H1 (cell line): ENCODE data around the gene GBGT1. TPM values are rescaled to one million over a fixed set of nuclear protein-coding genes. Genes with fewer than 3 reads are reported as not detected.

Experiments
- CTCF ChIA-PET: fragments of 300-600 bp; sonication (Branson Sonifier 250); formaldehyde crosslinking; loops from one replicate; lab custom pipeline; 2021; ENCODE audit not compliant: partially characterized antibody; lab: Charles Lee
- POLR2A ChIA-PET: fragments of 300-600 bp; sonication (Branson Sonifier 250); formaldehyde crosslinking; loops from one replicate; lab custom pipeline; 2021; ENCODE audit warnings: inconsistent platforms; ENCODE audit not compliant: partially characterized antibody; lab: Charles Lee
- DNase-seq, 2 experiments: peaks; one replicate each; pipeline versions ENCODE4 v3.0.0 to v3.0.0-alpha.2; 2010 to 2022; ENCODE audit warnings: low spot score in 2 of 2, low read depth in 1 of 2, mixed read lengths in 1 of 2
- FAIRE-seq: peaks from 2 replicates; lab custom pipeline; 2011; peaks lifted over from hg19 to GRCh38; lab: Jason Lieb, UNC
- H2AFZ ChIP-seq: 2 replicates; pipeline ENCODE4 v1.8.1; 2012; ENCODE audit warnings: low read length, inconsistent platforms
- H2AK5ac ChIP-seq: 2 replicates; pipeline ENCODE4 v1.6.1; 2013; ENCODE audit warnings: low read depth, low read length
- H2BK120ac ChIP-seq: replicated peaks from 2 replicates; pipeline ENCODE3; 2013; ENCODE audit warnings: low read depth, low read length, inconsistent platforms
- H2BK12ac ChIP-seq: 2 replicates; pipeline ENCODE4 v1.6.1; 2013; ENCODE audit warnings: low read depth, low read length
- H2BK15ac ChIP-seq: 2 replicates; pipeline ENCODE4 v1.6.1; 2013; ENCODE audit warnings: low read length
- H2BK20ac ChIP-seq: 2 replicates; pipeline ENCODE4 v1.6.1; 2013; ENCODE audit warnings: low read length
- H2BK5ac ChIP-seq: 2 replicates; pipeline ENCODE4 v1.6.1; 2013; ENCODE audit warnings: low read depth, low read length
- H3K14ac ChIP-seq: 2 replicates; pipeline ENCODE4 v1.6.1; 2013; ENCODE audit warnings: inconsistent platforms; ENCODE audit not compliant: insufficient read length
- H3K18ac ChIP-seq: 2 replicates; pipeline ENCODE4 v1.6.1; 2013; ENCODE audit warnings: low read length; ENCODE audit errors: extremely low read depth
- H3K23ac ChIP-seq: 2 replicates; pipeline ENCODE4 v1.6.1; 2013; ENCODE audit warnings: inconsistent platforms; ENCODE audit not compliant: insufficient read length
- H3K23me2 ChIP-seq: 2 replicates; pipeline ENCODE4 v1.6.1; 2013; ENCODE audit warnings: low read depth, low read length
- H3K27ac ChIP-seq: 2 replicates; pipeline ENCODE4 v1.6.1; 2011; ENCODE audit warnings: low read depth, low read length, inconsistent platforms
- H3K27me3 ChIP-seq, 4 experiments: replicated peaks in 1 of 4; 1 replicate in 1 of 4; 2 replicates in 3 of 4; pipeline versions ENCODE4 v1.6.1 to v1.8.1; 2011 to 2013; ENCODE audit warnings: low read length in 3 of 4, mild to moderate bottlenecking in 3 of 4, inconsistent platforms in 2 of 4, mixed read lengths in 2 of 4, moderate library complexity in 1 of 4; ENCODE audit not compliant: control insufficient read depth in 3 of 4, insufficient read depth in 3 of 4; ENCODE audit errors: extremely low read depth in 1 of 4
- H3K36me3 ChIP-seq, 4 experiments: 2 replicates each; pipeline versions ENCODE4 v1.6.1 to v1.8.1; 2011 to 2013; ENCODE audit warnings: mild to moderate bottlenecking in 4 of 4, low read length in 3 of 4, moderate library complexity in 2 of 4, control low read depth in 1 of 4, inconsistent platforms in 1 of 4; ENCODE audit not compliant: insufficient read depth in 4 of 4, control insufficient read depth in 2 of 4
- H3K4ac ChIP-seq: replicated peaks from 2 replicates; pipeline ENCODE3; 2013; ENCODE audit warnings: low read length, low read depth, mixed read lengths, inconsistent platforms; ENCODE audit not compliant: insufficient read length
- H3K4me1 ChIP-seq, 4 experiments: replicated peaks in 1 of 4; 1 replicate in 1 of 4; 2 replicates in 3 of 4; pipeline versions ENCODE4 v1.6.1 to v1.8.1; 2011 to 2013; ENCODE audit warnings: low read length in 3 of 4, inconsistent platforms in 2 of 4, mixed read lengths in 1 of 4; ENCODE audit not compliant: insufficient read depth in 4 of 4, control insufficient read depth in 3 of 4
- H3K4me2 ChIP-seq, 2 experiments: 2 replicates each; pipeline versions ENCODE4 v1.6.1 to v1.8.1; 2011 to 2013; ENCODE audit warnings: low read depth in 2 of 2, low read length in 2 of 2, control low read depth in 1 of 2, inconsistent platforms in 1 of 2, mild to moderate bottlenecking in 1 of 2; ENCODE audit not compliant: insufficient read depth in 1 of 2
- H3K4me3 ChIP-seq, 4 experiments: fragments of 200-600, 300-600 bp in 1 of 4; sonication (generic), shearing (Covaris generic), sonication (Bioruptor Twin) in 1 of 4; 2 replicates each; pipeline versions ENCODE4 v1.5.1 to v1.8.1; 2011 to 2016; ENCODE audit warnings: low read length in 4 of 4, low read depth in 3 of 4, control low read depth in 2 of 4, inconsistent platforms in 2 of 4, mild to moderate bottlenecking in 2 of 4, mixed read lengths in 1 of 4, moderate library complexity in 1 of 4; ENCODE audit not compliant: insufficient read depth in 2 of 4; ENCODE audit errors: extremely low read depth in 1 of 4
- H3K56ac ChIP-seq: replicated peaks from 2 replicates; pipeline ENCODE3; 2013; ENCODE audit warnings: low read depth, mild to moderate bottlenecking, mixed read lengths, low read length, inconsistent platforms; ENCODE audit not compliant: insufficient read length
- H3K79me1 ChIP-seq: 2 replicates; pipeline ENCODE4 v1.6.1; 2013; ENCODE audit warnings: low read depth, low read length, control low read depth
- H3K79me2 ChIP-seq, 2 experiments: 2 replicates each; pipeline versions ENCODE4 v1.6.1 to v1.8.1; 2012 to 2013; ENCODE audit warnings: low read length in 2 of 2, mild to moderate bottlenecking in 2 of 2, inconsistent platforms in 1 of 2; ENCODE audit not compliant: insufficient read depth in 2 of 2, control insufficient read depth in 1 of 2
- H3K9ac ChIP-seq, 4 experiments: replicated peaks in 1 of 4; 1 replicate in 1 of 4; 2 replicates in 3 of 4; pipeline versions ENCODE4 v1.6.1 to v1.8.1; 2011 to 2013; ENCODE audit warnings: low read depth in 3 of 4, low read length in 3 of 4, control low read depth in 2 of 4, mild to moderate bottlenecking in 2 of 4, moderate library complexity in 2 of 4, inconsistent platforms in 1 of 4; ENCODE audit errors: extremely low read depth in 1 of 4
- H3K9me3 ChIP-seq, 2 experiments: 2 replicates each; pipeline versions ENCODE4 v1.6.1 to v1.8.1; 2012 to 2013; ENCODE audit warnings: mild to moderate bottlenecking in 2 of 2, moderate library complexity in 2 of 2, control low read depth in 1 of 2, inconsistent platforms in 1 of 2, low read depth in 1 of 2, low read length in 1 of 2, mixed read lengths in 1 of 2; ENCODE audit not compliant: insufficient read depth in 2 of 2
- H4K20me1 ChIP-seq, 2 experiments: replicated peaks in 1 of 2; 2 replicates each; pipeline versions ENCODE3 to v1.8.1; 2011 to 2013; ENCODE audit warnings: inconsistent platforms in 2 of 2, low read length in 2 of 2, mild to moderate bottlenecking in 1 of 2; ENCODE audit not compliant: insufficient read depth in 2 of 2, control insufficient read depth in 1 of 2
- H4K5ac ChIP-seq: 2 replicates; pipeline ENCODE4 v1.6.1; 2013; ENCODE audit warnings: low read length, low read depth, mixed read lengths, inconsistent platforms; ENCODE audit not compliant: insufficient read length
- H4K8ac ChIP-seq: 2 replicates; pipeline ENCODE4 v1.8.0; 2013; ENCODE audit warnings: mild to moderate bottlenecking, moderate library complexity, low read length, inconsistent platforms; ENCODE audit not compliant: insufficient read depth; ENCODE audit errors: extremely low read depth
- H4K91ac ChIP-seq: replicated peaks from 2 replicates; pipeline ENCODE3; 2013; ENCODE audit warnings: low read length, mixed read lengths, inconsistent platforms; ENCODE audit not compliant: insufficient read length
- BRCA1 ChIP-seq: IDR thresholded peaks from 2 replicates; pipeline ENCODE4 v1.6.1; 2012; ENCODE audit warnings: low read depth, low read length, improper control_type of control experiment
- CHD1 ChIP-seq: IDR thresholded peaks from 2 replicates; pipeline ENCODE4 v1.6.1; 2012; ENCODE audit warnings: low read depth, low read length, improper control_type of control experiment
- EGR1 ChIP-seq: IDR thresholded peaks from 2 replicates; pipeline ENCODE4 v1.6.1; 2011; ENCODE audit warnings: low read depth, low read length, borderline replicate concordance
- GABPA ChIP-seq: IDR thresholded peaks from 2 replicates; pipeline ENCODE4 v1.6.1; 2011; ENCODE audit warnings: mild to moderate bottlenecking, low read length, moderate library complexity, borderline replicate concordance; ENCODE audit not compliant: insufficient read depth
- JUND ChIP-seq: IDR thresholded peaks from 2 replicates; pipeline ENCODE4 v1.6.1; 2011; ENCODE audit warnings: mild to moderate bottlenecking, improper control_type of control experiment, low read length
- KDM1A ChIP-seq: fragments of 200-600, 300-600 bp; sonication (generic); IDR thresholded peaks from 2 replicates; pipeline ENCODE4 v1.7.1; 2016; ENCODE audit warnings: mild to moderate bottlenecking, low read length, borderline replicate concordance
- KDM4A ChIP-seq: IDR thresholded peaks from one replicate; pipeline ENCODE4 v1.7.1; 2012; ENCODE audit warnings: low read depth, mild to moderate bottlenecking, moderate library complexity, low read length, inconsistent platforms; ENCODE audit not compliant: severe bottlenecking
- SIX5 ChIP-seq: IDR thresholded peaks from 2 replicates; pipeline ENCODE4 v1.6.1; 2011; ENCODE audit warnings: mild to moderate bottlenecking, low read depth, low read length
- TBP ChIP-seq: IDR thresholded peaks from 2 replicates; pipeline ENCODE4 v1.6.1; 2011; ENCODE audit warnings: low read depth, low read length, improper control_type of control experiment
- WGBS, 2 experiments: shearing (Covaris generic) in 1 of 2; methylation state at CpG; one replicate each; pipeline versions ENCODE4 v1.1.6 to v1.1.7; 2013 to 2015; ENCODE audit warnings: low lambda C conversion rate in 2 of 2, mixed read lengths in 2 of 2, inconsistent platforms in 1 of 2, low coverage in 1 of 2, missing lambda C conversion rate in 1 of 2; ENCODE audit not compliant: insufficient replicate concordance in 2 of 2, insufficient coverage in 1 of 2, insufficient read length in 1 of 2; ENCODE audit errors: extremely low coverage in 1 of 2, missing lambda C conversion rate in 1 of 2; 5-methylcytosine and 5-hydroxymethylcytosine counted together
- polyA plus RNA-seq, 7 experiments: library from polyadenylated mRNA; depleted of rRNA in 3 of 7; stranded (reverse) in 5 of 7; unstranded in 2 of 7; fragments of >200 nt in 5 of 7; fragments of 200-250 nt in 2 of 7; gene quantifications; 1 replicate in 5 of 7; 2 replicates in 1 of 7; 4 replicates in 1 of 7; pipeline versions ENCODE4 v1.2.1 to v1.2.3, GENCODE V29; 2011 to 2013; ENCODE audit warnings: missing spikeins in 2 of 7, mixed read lengths in 2 of 7
- total RNA-seq: library from RNA; stranded (reverse); fragmentation: NEBNext Ultra II Directional; extraction: Animal tissue kit (Norgen Biotek cat#: 25700); gene quantifications from 2 replicates; pipeline ENCODE4 v1.2.1, GENCODE V29; 2021

The GBGT1 gene
- total and polyA plus RNA-seq, 2 of the 8 experiments (the other 6 are each of a cell fraction or from before 2014, with no cell fraction given): 7.1 to 9.7 TPM

DNA sequence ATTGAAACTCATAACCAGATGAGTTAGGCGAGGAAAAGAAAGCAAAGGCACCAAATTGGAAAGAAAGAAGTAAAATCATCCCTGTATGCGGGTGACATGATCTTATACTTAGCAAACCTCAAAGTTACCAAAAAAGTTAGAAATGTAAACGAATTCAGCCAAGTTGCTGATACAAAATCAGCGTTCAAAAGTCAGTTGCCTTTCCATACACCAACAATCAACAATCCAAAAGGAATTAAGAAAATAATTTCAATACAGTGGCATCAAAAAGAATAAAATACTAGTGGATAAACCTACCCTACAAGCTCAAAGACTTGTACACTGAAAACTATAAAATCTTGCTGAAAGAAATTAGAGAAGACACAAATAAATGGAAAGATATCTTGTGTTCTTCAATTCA, 30.9 kb upstream of the GBGT1 start:
- H2BK20ac ChIP-seq: no peak overlapping the region
- H2BK5ac ChIP-seq: no peak overlapping the region
- no peak overlapping the region for H3K56ac ChIP-seq
- FAIRE-seq (no peak), DNase-seq (no peak)
- H3K4ac ChIP-seq: no peak overlapping the region
- TF ChIP-seq KDM1A: no peak
- TF ChIP-seq TBP: no peak
- no peak for TF ChIP-seq JUND
- no peak for TF ChIP-seq KDM4A
- TF ChIP-seq EGR1: no peak
- no peak for TF ChIP-seq SIX5
- TF ChIP-seq GABPA: no peak
- TF ChIP-seq BRCA1: no peak
- TF ChIP-seq CHD1: no peak
- H3K79me2 ChIP-seq: no peaks in the 10 kb centered on the region
- no peak overlapping the region for H3K27ac ChIP-seq
- H2AFZ ChIP-seq: no peak overlapping the region
- H2BK12ac ChIP-seq: no peak overlapping the region
- no peaks in the 10 kb centered on the region; a peak in 1 of 7 replicates for H3K4me1 ChIP-seq
- no peaks in the 10 kb centered on the region for H4K20me1 ChIP-seq
- H3K27me3 ChIP-seq: no peaks in the 10 kb centered on the region; a peak in 2 of 7 replicates
- peaks cover 2 to 3% of the 10 kb centered on the region in 2 experiments; a peak in 1 of 4 replicates for H3K9me3 ChIP-seq
- H4K8ac ChIP-seq: no peak overlapping the region
- no peak overlapping the region for H4K91ac ChIP-seq
- H3K18ac ChIP-seq: no peak overlapping the region
- 82% methylated on average over 4 of the region's 4 CpGs; no CpG with 5 or more reads in 1 of the 2 experiments for WGBS, 2 experiments
- H3K14ac ChIP-seq: no peak overlapping the region
- no peak overlapping the region for H3K4me3 ChIP-seq
- H3K79me1 ChIP-seq: no peaks in the 10 kb centered on the region
- no peak overlapping the region for H2AK5ac ChIP-seq
- no peaks in the 10 kb centered on the region for H3K36me3 ChIP-seq
- no peak overlapping the region for H3K4me2 ChIP-seq
- H2BK15ac ChIP-seq: no peak overlapping the region
- H3K9ac ChIP-seq: no peak overlapping the region
- CTCF ChIA-PET: interaction anchor here (1.2 to 2.3 kb wide), 2 partner anchors 9 to 13 kb away, joined by 5 to 6 read pairs; no protein-coding TSS in a partner anchor
- H2BK120ac ChIP-seq: no peak overlapping the region
- H3K23me2 ChIP-seq: no peaks in the 10 kb centered on the region
- no peak overlapping the region for H4K5ac ChIP-seq
- no peak overlapping the region for H3K23ac ChIP-seq
- POLR2A ChIA-PET: interaction anchor here (1.0 kb wide), 1 partner anchor 140 kb away, joined by 3 read pairs; no protein-coding TSS in a partner anchor
